ENCODE data around the gene STON2. TPM values are rescaled to one million over a fixed set of nuclear protein-coding genes. Genes with fewer than 3 reads are reported as not detected.
A peak's percentile ranks its signal among the peaks of the same experiment; 100 is the strongest.

STON2 gene
- total and polyA plus RNA-seq, 8 donors = 0.76 to 4.6 (median 1.8) TPM

GRCh38 chr14:81336009-81336408, 64.1 kb downstream of the STON2 start:
- whole genome bisulfite sequencing, 2 donors = 98 to 99% methylated on average over 3 of the region's 3 CpGs
- FAIRE-seq = no peak
- no peaks in the 10 kb centered on the region for H3K4me1 ChIP-seq

GRCh38 chr14:81332725-81333124, 67.4 kb downstream of the STON2 start:
- H3K27ac ChIP-seq = no peak overlapping the region
- no peaks in the 10 kb centered on the region for H3K4me1 ChIP-seq
- 46 to 48% methylated on average over 1 of the region's 1 CpG for whole genome bisulfite sequencing, 2 donors
- no peak for DNase-seq
- no peaks in the 10 kb centered on the region for H3K9me3 ChIP-seq
- no peak for FAIRE-seq
- H3K4me3 ChIP-seq = no peak overlapping the region
- H3K36me3 ChIP-seq = no peaks in the 10 kb centered on the region
- intact Hi-C loops (cut with DNase I) = no loop called here
- TF ChIP-seq CTCF (IDR thresholded peaks at IDR 0.05) = no peak
- no peaks in the 10 kb centered on the region for H3K27me3 ChIP-seq
- ATAC-seq = no peak

More at GRCh38 chr14:81336009-81336408, 64.1 kb downstream of the STON2 start:
- Histone ChIP-seq H3K27me3 (no peaks in the 10 kb centered on the region), H3K27ac (no peak overlapping the region), H3K9me3 (no peaks in the 10 kb centered on the region), H3K36me3 (no peaks in the 10 kb centered on the region), H3K4me3 (no peak overlapping the region)
- intact Hi-C loops (cut with DNase I) = no loop called here
- no peak for TF ChIP-seq CTCF (IDR thresholded peaks at IDR 0.05)
- ATAC-seq = no peak
- DNase-seq = no peak

- Histone ChIP-seq H3K4me1 (no peaks in the 10 kb centered on the region), H3K9me3 (no peaks in the 10 kb centered on the region), H3K4me3 (no peak overlapping the region), H3K36me3 (no peaks in the 10 kb centered on the region), H3K27ac (no peak overlapping the region), H3K27me3 (no peaks in the 10 kb centered on the region)
- WGBS, 2 donors = 77 to 86% methylated on average over 4 of the region's 4 CpGs
- FAIRE-seq (no peak), DNase-seq (no peak), ATAC-seq (no peak)
- no peak for TF ChIP-seq CTCF (IDR thresholded peaks at IDR 0.05)
- intact Hi-C loops (cut with DNase I) = no loop called here
These were observed 68.7 kb downstream of the STON2 start for GRCh38 chr14:81331229-81332021.

- Histone ChIP-seq H3K27ac (no peak overlapping the region), H3K9me3 (no peaks in the 10 kb centered on the region), H3K36me3 (no peaks in the 10 kb centered on the region), H3K27me3 (no peaks in the 10 kb centered on the region), H3K4me3 (no peak overlapping the region), H3K4me1 (no peaks in the 10 kb centered on the region)
- intact Hi-C loops (cut with DNase I) = no loop called here
- TF ChIP-seq CTCF (IDR thresholded peaks at IDR 0.05) = no peak
- FAIRE-seq = no peak
- WGBS, 2 donors = 47 to 53% methylated on average over 3 of the region's 3 CpGs
- DNase-seq = no peak
- ATAC-seq = peak in 2 of 4 donors; percentile 40 to 51
These were observed 69.5 kb downstream of the STON2 start for GRCh38 chr14:81330619-81331122.
